GM08714 (cell line): ENCODE measurements around the gene PIMREG.

Experiments
- H3K4me3 ChIP-seq: fragments of 200-500 bp; sonication (Bioruptor generic); 2 replicates; pipeline ENCODE4 v1.5.1; 2014; ENCODE audit warnings: mild to moderate bottlenecking, low read length, inconsistent platforms
- ZNF274 ChIP-seq: IDR thresholded peaks from 2 replicates; pipeline ENCODE4 v1.6.1; 2012; ENCODE audit warnings: mild to moderate bottlenecking, low read depth, low read length

Gene PIMREG

GRCh38 chr17:6462692-6463091 lies 18.4 kb downstream of the PIMREG start:
- TF ChIP-seq ZNF274 = no peak
- no peak overlapping the region for H3K4me3 ChIP-seq

- TF ChIP-seq ZNF274 = no peak
- H3K4me3 ChIP-seq = no peak overlapping the region
Measured at GRCh38 chr17:6463616-6464445, 19.6 kb downstream of the PIMREG start.

GRCh38 chr17:6464446-6465041 lies 20.3 kb downstream of the PIMREG start:
- no peak overlapping the region for H3K4me3 ChIP-seq
- no peak for TF ChIP-seq ZNF274

GRCh38 chr17:6465206-6466003 lies 21.1 kb downstream of the PIMREG start:
- TF ChIP-seq ZNF274 = no peak
- H3K4me3 ChIP-seq = no peak overlapping the region

- no peak for TF ChIP-seq ZNF274
- H3K4me3 ChIP-seq = no peak overlapping the region
Measured at GRCh38 chr17:6467567-6467966, 23.3 kb downstream of the PIMREG start.

GRCh38 chr17:6468051-6468790 lies 24.0 kb downstream of the PIMREG start:
- TF ChIP-seq ZNF274 = no peak
- H3K4me3 ChIP-seq = no peak overlapping the region

GRCh38 chr17:6470146-6470718 lies 26.0 kb downstream of the PIMREG start:
- H3K4me3 ChIP-seq = no peak overlapping the region
- no peak for TF ChIP-seq ZNF274

GRCh38 chr17:6470751-6471521 lies 26.7 kb downstream of the PIMREG start:
- no peak overlapping the region for H3K4me3 ChIP-seq
- TF ChIP-seq ZNF274 = no peak

- no peak for TF ChIP-seq ZNF274
- H3K4me3 ChIP-seq = no peak overlapping the region
Measured at GRCh38 chr17:6471531-6472465, 27.5 kb downstream of the PIMREG start.

- H3K4me3 ChIP-seq = no peak overlapping the region
- no peak for TF ChIP-seq ZNF274
Measured at GRCh38 chr17:6472517-6472916, 28.3 kb downstream of the PIMREG start.

GRCh38 chr17:6473128-6473767 lies 29.0 kb downstream of the PIMREG start:
- TF ChIP-seq ZNF274 = no peak
- no peak overlapping the region for H3K4me3 ChIP-seq

GRCh38 chr17:6474376-6474775 lies 30.1 kb downstream of the PIMREG start:
- TF ChIP-seq ZNF274 = no peak
- H3K4me3 ChIP-seq = no peak overlapping the region
